Inflammatory macrophage treated with lipopolysaccharide for 4 hours (primary cell): Measurements from ENCODE around the gene SHISA3.

Experiments used
- DNase-seq: peaks from one replicate; pipeline ENCODE4 v3.0.0-alpha.2; 2020

Gene SHISA3

DNA sequence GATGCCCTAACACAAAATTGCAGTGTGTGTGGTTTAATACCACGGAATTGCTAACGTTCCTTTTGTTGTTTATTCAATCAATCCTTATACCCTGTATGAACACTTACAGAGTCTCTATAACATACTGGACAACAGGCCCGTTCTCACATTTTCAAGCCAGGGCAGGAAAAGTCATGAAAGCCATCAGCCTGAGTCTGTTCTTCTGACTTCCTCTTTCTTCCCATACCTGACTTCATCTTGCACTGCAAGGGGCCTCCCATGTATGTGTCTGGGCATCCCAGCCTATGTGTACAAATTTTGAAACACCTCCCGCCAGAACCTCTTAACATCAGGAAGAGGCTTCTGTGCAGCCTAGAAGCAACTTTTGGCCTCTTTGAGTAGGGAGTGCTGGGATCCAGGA lies 4.9 kb upstream of the SHISA3 start:
- DNase-seq, result no peak

DNA sequence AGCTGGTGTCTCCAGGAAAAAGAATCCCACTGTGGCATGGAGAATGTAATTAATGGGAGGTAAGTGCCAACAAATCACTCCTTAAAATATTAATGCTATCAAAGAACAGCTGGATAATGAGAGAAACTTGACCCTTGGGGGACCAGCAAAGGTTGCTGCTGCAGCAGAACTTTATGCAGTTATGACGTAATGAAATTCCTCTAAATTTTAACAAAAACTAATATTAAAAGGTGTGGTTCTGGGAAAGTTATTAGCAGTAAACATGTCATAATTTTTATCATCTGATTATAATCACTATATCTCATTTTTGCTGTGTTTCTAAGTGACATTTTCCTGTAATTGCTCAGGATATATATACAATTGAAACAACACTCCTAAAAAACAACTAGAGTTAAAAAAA lies 1.7 kb upstream of the SHISA3 start:
- no peak for DNase-seq

DNA sequence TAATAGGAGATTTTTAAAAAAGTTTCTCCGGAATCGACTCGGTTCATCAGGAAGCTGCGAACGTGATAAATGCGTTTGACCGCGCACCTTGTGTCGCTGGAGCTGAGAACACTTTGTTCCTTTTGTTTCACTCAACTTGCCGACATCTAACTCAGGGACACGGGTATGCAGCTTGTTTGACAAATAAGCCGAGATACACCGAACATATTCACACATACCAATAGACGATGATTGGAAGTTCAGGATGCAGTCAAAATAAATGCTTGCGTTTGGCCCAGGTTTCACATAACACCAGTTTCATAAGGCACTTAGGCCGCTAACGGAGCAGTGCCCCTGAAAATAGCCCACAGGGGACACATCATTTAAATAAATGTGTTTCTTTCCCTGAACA lies 932 bp upstream of the SHISA3 start:
- DNase-seq, result no peak

DNA sequence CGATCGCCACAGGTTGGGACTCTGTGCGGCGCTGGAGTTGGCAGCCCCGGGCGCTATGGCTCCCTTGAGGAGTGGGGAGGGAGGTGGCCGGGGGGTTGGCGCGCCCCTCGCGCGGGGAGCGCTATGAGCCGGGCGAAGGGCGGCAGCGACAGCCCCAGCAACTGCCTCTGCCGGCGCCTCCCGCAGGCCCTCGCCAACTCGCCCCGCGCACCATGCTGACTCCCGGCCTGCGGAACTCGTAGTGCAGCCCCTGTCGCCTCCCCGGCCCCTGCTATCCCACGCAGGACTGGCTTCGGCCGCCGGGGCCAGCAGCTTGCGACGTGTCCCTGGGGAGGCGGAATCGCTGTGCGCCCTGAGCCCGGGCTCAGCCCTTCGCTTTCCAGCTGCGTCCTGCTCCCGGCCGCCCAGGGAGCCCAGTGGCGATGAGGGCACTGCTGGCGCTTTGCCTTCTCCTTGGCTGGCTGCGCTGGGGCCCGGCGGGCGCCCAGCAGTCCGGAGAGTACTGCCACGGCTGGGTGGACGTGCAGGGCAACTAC lies 415 bp downstream of the SHISA3 start:
- DNase-seq, result no peak

DNA sequence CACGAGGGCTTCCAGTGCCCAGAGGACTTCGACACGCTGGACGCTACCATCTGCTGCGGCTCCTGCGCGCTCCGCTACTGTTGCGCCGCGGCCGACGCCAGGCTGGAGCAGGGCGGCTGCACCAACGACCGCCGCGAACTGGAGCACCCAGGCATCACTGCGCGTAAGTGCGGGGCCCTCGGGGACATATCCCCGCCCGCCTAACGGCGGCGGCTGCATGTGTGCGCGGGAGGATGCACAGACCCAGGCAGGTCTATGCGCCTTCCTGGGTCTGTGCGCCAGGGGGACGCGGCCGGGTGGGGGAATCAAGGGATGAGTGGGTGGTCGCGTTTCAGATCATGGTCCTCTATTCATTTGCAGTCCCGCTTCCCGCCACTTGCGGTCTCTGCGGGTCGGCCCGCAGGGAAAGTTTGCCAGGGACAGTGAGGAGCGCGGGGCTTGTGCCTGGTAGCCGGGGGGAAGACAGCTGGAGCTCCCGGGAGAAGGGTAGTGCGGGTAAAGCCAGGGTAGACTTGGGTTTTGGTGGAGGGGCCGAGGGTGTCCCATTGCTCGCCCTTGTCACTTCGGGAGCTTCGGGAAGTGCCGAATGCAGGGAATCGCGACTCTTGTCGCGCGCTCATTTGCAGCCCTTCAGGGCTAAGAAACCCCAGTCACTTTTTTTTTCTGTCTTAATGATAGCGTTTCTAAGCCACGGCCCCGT lies 1.0 kb downstream of the SHISA3 start:
- DNase-seq, result no peak

DNA sequence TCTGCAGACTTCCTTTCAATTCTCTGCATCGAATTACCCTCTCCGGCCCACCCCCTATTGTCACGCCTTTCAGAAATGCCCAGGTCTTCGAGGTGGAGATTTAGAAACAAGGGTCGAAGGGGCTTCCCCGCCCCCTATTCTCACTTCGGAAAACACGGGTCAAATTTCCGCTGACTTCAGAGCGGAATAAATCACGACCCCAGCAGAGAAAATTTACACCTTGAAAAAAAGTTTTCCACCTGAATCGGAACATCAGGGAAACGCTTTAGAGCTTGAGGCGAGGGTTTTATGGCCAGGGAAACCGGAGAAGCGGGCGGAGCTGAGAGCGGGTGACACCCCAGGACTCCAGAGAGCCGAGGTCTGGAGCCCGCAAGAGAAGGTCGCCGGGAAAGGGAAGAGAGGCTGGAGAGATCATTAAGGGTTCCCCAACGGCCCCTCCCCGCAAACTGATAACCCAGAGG lies 1.6 kb downstream of the SHISA3 start:
- no peak for DNase-seq

DNA sequence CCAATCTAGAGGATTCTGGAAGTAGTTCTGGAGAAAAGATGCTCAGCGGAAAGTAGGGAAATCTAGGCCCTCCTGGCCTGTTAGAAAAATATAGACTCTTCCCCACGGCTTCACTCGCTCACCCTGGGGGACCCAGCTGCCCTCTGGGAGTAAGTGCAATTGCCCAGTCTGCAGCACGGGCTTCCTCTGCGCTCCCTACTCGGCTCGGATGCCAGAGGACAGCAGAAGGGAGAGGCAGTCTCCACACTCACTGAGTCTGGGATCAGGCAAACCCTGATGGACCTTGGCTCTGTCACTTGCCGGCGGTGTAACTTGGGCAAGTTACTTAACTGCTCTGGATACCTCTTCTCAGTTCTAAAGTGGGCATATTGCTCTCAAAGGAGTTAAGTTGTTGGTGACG lies 2.1 kb downstream of the SHISA3 start:
- DNase-seq, result no peak

DNA sequence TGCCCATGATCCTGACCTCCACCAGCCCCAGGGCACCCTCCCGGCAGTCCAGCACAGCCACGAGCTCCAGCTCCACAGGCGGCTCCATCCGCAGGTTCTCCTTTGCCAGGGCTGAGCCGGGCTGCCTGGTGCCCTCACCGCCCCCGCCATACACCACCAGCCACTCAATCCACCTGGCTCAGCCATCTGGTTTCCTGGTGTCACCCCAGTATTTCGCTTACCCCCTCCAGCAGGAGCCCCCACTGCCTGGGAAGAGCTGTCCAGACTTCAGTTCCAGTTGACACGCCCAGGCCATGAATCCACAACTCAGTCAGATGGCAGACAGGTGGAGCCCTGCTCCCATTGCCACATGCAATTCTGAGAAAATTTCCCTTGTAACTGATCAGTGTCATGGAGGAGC lies 3.9 kb downstream of the SHISA3 start:
- DNase-seq, result no peak

DNA sequence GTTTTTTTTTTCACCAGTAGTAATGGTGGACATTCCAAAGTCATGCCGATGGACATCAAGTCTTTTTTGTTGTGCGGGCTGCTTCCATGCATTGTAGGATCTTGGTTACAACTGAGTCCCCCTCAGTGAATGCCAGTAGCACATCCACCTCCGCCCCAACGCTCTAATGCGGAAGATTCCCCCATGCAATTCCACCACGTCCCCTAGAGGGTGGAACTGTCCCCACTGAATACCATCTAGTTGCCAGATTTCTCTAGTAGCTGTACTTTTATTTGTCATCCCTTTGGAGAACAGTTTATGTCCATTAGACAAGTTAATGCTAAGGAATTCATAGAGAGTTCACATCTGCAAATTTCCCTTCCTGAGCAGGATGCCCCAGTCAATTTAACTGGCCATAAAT lies 6.7 kb downstream of the SHISA3 start:
- no peak for DNase-seq

DNA sequence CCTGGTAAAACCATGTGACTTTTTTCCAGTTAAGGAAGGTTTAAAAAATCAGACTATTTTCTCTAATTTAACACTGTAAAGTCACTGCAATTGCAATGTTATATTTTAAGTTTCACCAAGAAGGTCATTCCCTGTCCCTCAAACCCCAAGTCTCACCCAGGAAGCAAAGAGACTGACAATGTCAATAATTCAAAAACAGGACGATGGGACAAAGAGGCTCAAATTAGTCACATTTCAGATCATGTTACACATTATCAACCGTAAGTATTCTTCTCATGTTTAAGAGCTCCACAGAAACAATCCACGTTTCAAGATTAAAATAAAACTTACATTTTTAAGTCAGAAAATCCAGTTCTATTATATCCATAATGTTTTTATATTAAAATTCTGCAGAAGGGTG lies 13.2 kb downstream of the SHISA3 start:
- no peak for DNase-seq

DNA sequence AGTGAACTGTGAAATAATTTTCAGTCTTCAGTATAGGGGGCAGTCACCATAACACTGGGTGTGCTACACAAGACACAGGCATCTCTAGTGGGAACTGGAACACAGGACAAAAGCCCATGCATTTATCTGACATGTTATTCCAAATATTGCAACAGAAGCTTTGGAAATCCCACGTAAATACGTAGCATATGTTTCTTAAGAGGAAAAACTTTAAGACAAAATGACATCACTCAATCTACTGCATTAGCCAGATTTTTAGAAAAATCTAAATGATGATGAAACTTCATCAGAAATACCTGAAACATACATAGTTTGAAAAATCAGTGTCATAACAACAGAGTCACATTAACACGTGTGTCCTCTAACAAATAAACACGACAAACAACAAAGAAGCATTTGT lies 14.5 kb downstream of the SHISA3 start:
- no peak for DNase-seq

DNA sequence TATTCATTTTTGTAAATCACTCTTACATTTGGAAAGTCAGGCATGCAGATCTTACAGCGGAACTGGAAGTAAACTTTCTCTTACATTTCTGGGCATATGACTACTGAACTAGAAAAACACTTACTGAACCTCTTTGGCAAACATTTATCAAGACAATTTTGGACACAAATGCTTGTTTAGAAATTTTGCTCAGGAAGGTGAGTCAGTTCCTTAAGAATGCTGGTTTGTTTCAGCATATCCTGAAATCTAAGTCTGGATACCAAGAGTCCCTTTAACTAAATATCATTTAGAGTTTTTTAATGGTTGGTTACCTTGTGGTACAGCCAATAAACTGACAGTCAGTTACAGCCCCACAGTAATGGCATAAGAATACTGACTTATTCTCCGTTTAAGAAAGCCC lies 15.0 kb downstream of the SHISA3 start:
- DNase-seq, result no peak

DNA sequence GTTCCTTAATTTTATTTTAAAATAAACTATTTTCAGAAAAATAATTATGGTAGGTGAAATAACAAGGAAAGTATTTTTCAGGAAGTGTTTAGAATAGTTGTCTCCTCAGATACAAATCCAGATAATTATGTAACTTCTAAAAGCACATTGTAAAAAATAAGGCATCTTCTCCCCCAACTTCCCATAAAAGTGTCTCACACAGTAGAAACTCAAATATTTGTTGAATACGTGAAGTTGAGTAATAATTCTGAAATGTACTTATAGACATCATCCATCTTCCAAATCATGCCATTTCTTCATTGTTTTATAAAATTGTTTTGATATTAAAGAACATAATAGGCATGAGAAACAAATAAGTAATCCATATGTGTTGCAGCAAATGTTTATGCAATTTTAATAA lies 18.0 kb downstream of the SHISA3 start:
- DNase-seq, result no peak

DNA sequence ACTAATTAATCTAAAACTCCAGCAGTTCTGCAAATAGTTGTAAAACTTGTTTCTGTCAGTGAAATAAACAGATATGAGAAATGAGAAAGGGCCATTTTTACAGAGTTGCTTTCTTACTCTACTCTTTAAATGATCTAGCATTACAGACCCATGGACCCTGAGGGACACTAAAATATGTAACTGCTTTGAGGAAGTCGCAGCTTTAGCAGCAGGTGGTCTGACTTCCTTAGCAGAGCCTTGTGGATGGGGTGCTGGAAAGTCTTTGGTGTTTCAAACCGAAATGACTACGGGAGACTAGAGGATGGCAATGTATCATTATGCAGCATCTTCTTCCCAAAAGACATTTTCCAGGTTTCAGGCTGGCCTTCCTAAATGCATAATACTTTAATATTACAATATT lies 18.7 kb downstream of the SHISA3 start:
- no peak for DNase-seq

DNA sequence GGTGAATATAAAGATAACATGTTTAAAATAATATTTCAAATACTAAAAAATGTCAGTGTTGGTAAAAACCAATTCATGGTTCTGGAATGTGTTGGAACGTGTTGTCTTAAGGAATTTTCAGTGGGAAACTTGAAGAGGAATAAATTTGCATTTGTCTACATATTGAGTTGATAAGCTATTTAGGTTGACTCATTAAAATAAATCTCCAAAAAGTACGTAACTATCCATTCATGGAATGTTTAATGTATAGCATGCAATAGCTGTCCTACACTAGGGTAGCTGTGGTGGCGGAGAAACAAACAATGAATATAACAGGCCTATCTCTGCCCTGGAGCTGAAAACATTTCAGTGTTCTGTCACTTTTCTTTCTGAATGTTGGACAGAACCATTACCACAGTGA lies 20.3 kb downstream of the SHISA3 start:
- DNase-seq, result no peak

DNA sequence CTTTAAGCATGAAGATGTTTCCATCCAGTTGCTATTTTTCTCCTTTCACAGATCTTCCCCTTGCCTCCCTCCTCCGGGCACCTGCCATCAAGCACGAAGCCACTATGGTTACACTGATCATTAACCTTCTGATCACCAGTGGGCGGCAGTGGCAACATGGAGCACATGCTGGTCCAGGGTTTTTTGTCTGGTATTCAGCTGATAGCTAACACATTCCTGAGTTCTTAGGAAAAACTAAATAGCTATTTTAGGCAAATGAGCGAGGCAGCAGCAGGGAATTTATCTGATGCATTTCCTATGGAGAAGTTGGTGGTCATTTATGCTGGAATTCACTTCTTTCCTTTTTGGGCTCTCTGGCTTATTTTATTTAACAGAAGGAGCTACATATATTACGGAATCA lies 22.9 kb downstream of the SHISA3 start:
- no peak for DNase-seq

DNA sequence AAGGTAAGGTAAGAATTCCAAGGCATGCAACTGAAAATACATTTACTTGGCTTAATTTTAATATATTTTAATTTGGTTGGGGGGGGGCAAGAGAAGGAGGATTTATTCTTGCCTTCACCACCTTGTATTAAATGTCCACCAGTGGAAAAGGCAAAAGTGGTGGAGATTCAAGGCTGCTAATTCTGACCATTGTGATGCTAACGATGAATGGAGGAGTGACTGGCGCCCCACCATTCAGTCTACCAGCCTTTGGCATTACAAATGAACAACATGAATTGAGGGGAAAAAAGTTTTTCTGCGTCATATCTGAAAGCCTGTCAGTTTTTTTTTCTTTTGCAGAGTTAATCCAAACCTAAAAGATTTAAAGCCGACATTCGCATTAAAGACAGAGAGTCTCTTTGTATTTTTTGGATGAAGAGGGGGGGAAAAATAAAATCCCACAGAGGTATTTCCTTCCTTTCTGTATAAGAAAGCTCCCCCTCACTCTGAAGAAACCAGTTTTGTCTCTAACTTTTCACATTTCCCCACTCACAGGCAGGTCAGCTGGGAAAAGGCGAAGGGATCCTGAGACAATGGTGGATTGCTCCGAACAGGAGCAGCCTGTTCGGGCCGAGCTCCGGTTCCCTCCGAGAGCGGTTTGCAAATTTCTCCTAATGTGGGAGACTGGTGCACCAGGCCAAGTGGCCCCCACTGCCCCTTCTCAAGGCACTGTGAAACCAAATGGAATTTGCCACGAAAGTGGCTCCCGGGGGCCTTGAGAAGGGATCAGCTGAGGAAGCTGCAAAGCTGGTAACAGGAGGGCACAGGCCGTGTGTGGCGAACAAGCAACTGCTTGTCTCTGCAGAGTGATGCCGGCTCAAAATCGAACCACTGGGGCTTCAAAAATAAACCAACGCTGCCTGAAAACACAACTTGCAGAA lies 28.1 kb downstream of the SHISA3 start:
- DNase-seq, result no peak

DNA sequence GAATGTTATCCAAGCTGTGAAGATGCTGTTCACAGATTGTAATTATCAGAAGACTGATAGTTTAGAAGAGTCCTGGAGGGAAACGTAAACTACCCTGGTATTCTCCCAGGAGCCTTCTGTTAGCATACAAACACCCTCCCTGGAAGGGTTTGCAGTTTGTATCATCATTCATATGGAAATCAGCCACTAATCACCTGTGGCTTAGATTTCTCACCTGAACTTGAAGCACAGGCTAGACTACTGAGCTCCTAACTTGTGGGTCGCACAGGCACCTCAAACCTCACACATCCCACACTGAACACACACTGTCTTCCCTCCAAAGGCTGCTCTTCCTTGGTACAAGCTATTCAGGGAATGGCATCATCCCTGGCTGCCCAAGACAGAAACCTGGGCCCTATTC lies 30.7 kb downstream of the SHISA3 start:
- no peak for DNase-seq

DNA sequence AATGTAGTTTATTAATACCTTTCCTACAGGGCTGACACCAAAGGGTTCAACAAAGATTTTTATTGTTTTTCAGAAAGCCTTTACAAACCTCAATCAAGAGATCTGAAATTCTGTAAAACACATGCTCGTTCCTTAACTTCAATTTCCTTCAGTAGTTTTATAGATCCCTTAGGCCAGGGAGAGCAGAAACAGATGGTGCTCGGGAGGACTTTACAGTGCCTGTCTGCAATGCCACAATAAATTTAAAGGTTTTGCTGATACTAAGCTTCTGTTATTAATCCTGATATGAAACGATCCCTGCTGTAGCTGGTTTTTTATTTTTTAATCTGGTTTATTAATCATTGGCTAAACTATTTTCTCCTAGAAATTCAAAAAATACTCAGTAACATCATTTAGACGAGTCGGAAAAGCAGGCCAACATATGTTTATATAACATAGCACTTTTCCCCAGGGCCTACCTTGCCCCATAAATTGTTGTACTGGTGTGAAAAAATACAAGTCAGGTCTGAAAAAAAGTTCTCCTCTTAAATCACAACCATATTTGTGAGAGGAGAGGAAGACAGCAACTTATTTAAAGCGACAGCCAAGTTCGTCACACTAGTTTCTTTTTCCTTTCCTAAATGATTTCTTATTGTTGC lies 39.8 kb downstream of the SHISA3 start:
- no peak for DNase-seq

DNA sequence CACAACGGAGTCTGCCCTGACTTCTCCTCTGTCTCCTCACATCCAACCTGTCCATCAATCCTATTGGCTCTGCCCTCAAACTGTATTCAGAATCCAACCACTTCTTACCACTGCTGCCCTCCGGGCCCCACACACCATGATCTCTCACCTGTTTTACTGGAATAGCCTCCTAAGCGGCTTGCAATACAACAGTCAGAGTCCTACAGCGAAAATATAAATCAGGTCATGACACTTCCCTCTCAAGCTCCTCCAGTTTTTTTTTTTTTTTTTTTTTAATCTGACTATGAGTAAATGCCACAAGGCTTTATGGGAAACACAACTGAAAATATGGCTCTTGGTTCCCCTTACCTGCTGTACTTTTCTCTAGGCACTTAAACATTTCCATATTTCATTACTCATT lies 42.8 kb downstream of the SHISA3 start:
- DNase-seq, result no peak

DNA sequence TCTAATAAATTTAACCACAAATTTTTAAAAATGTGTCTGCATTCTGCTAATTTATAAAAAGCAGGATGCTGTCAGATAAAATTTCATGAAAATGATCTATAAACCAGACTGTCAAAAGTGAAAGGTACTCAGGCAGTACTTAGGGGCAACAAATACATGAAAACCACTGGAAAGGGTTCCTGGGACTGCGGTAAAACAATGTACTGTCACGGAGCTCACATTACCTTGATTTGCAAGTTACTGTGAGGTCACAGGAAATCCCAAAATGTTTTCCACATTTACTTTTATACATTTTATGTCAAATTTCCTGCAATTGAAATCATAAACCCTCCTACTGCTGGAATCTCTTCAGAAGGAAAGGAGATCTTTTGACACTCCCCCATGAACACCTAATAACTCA lies 45.3 kb downstream of the SHISA3 start:
- no peak for DNase-seq

DNA sequence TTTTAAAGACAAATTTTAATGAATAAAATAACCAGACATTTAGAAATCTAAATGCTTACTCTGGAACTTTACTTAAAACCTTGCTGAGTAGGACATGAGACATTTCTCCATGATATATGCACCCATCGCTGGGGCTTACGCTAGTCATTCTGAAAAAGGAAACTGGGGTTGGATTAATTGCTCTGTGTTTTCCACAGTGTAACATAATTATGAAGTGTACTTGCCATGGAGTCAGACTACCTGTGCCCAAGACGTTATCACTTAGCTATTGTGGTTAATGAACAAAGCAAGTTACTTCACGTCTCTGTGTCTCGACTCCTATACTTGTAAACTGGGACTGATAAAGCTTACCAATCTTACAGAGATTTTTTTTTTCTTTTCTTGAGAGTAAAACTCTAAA lies 47.8 kb downstream of the SHISA3 start:
- DNase-seq, result no peak

DNA sequence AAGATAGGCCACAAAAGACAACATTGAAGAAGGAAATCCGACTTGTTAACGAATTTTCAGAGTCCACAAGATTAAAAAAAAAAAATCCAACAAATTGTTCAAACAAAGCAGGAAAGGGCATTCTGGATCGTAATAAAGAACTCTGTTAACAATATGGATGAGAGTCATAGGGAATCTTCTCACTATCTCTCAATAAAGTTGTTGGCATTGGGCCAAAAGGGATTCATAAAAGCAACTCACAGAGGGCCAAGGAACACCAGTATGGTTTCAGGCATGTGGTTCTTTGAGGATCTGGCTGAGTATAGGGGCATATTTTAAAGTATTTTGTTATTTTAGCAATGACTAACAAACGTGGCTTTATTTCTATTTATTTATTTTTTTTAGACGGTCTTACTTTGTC lies 49.5 kb downstream of the SHISA3 start:
- no peak for DNase-seq
